ENCODE measurements around the gene TBXAS1. TPM values are rescaled to one million over a fixed set of nuclear protein-coding genes. Genes with fewer than 3 reads are reported as not detected.

TBXAS1 gene
- total RNA-seq, 1 experiment from 2014 or later, result 2.3 TPM

DNA sequence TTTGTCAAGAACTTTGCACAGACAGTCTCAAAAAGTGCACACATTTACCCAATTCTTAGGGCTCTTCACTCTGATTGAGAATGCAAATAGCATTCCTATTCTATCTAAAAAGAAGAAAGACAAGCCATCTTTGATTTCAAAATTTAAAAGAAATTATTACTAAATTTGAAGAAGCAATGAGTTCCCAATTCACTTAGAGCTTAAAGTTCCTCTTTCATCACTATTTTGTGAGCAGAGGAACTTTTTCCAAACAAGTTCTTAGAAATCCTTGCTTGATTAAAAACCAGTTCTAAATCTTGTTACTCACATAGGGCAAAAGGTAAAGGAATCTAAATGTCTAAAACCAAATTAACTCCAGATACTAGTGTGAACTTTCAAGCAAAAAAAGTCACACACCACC lies 56.4 kb downstream of the TBXAS1 start:
- TF ChIP-seq MYBL2 (CRISPR knock-in tag; IDR thresholded peaks at IDR 0.05) (no peak), RORB (CRISPR knock-in tag; IDR thresholded peaks at IDR 0.05) (no peak), FOXP1 (CRISPR knock-in tag; IDR thresholded peaks at IDR 0.05; ENCODE audit: borderline replicate concordance) (no peak), HMGA2 (CRISPR knock-in tag; IDR thresholded peaks at IDR 0.05) (no peak), SMAD3 (CRISPR knock-in tag; IDR thresholded peaks at IDR 0.05; ENCODE audit: borderline replicate concordance) (no peak), NFYB (CRISPR knock-in tag; conservative IDR thresholded peaks at IDR 0.05; ENCODE audit: low read depth) (no peak), SOX15 (CRISPR knock-in tag; IDR thresholded peaks at IDR 0.05) (no peak), ZNF423 (CRISPR knock-in tag; IDR thresholded peaks at IDR 0.05) (no peak), CREM (CRISPR knock-in tag; IDR thresholded peaks at IDR 0.05) (no peak), ZBTB21 (CRISPR knock-in tag; IDR thresholded peaks at IDR 0.05; ENCODE audit: borderline replicate concordance) (no peak), TEAD4 (CRISPR knock-in tag; IDR thresholded peaks at IDR 0.05) (no peak), EMX1 (CRISPR knock-in tag; IDR thresholded peaks at IDR 0.05) (no peak), ZNF396 (CRISPR knock-in tag; IDR thresholded peaks at IDR 0.05; ENCODE audit: borderline replicate concordance) (no peak), ZNF121 (CRISPR knock-in tag; IDR thresholded peaks at IDR 0.05) (no peak)
- TF ChIP-seq, protein P1, sequence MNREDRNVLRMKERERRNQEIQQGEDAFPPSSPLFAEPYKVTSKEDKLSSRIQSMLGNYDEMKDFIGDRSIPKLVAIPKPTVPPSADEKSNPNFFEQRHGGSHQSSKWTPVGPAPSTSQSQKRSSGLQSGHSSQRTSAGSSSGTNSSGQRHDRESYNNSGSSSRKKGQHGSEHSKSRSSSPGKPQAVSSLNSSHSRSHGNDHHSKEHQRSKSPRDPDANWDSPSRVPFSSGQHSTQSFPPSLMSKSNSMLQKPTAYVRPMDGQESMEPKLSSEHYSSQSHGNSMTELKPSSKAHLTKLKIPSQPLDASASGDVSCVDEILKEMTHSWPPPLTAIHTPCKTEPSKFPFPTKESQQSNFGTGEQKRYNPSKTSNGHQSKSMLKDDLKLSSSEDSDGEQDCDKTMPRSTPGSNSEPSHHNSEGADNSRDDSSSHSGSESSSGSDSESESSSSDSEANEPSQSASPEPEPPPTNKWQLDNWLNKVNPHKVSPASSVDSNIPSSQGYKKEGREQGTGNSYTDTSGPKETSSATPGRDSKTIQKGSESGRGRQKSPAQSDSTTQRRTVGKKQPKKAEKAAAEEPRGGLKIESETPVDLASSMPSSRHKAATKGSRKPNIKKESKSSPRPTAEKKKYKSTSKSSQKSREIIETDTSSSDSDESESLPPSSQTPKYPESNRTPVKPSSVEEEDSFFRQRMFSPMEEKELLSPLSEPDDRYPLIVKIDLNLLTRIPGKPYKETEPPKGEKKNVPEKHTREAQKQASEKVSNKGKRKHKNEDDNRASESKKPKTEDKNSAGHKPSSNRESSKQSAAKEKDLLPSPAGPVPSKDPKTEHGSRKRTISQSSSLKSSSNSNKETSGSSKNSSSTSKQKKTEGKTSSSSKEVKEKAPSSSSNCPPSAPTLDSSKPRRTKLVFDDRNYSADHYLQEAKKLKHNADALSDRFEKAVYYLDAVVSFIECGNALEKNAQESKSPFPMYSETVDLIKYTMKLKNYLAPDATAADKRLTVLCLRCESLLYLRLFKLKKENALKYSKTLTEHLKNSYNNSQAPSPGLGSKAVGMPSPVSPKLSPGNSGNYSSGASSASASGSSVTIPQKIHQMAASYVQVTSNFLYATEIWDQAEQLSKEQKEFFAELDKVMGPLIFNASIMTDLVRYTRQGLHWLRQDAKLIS (CRISPR knock-in tag; IDR thresholded peaks at IDR 0.05; ENCODE audit: borderline replicate concordance), result no peak
- TF ChIP-seq, protein P2, sequence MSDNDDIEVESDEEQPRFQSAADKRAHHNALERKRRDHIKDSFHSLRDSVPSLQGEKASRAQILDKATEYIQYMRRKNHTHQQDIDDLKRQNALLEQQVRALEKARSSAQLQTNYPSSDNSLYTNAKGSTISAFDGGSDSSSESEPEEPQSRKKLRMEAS (CRISPR knock-in tag; IDR thresholded peaks at IDR 0.05), result no peak
- TF ChIP-seq, protein P3, sequence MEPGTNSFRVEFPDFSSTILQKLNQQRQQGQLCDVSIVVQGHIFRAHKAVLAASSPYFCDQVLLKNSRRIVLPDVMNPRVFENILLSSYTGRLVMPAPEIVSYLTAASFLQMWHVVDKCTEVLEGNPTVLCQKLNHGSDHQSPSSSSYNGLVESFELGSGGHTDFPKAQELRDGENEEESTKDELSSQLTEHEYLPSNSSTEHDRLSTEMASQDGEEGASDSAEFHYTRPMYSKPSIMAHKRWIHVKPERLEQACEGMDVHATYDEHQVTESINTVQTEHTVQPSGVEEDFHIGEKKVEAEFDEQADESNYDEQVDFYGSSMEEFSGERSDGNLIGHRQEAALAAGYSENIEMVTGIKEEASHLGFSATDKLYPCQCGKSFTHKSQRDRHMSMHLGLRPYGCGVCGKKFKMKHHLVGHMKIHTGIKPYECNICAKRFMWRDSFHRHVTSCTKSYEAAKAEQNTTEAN (CRISPR knock-in tag; IDR thresholded peaks at IDR 0.05), result no peak
- TF ChIP-seq, protein P4, sequence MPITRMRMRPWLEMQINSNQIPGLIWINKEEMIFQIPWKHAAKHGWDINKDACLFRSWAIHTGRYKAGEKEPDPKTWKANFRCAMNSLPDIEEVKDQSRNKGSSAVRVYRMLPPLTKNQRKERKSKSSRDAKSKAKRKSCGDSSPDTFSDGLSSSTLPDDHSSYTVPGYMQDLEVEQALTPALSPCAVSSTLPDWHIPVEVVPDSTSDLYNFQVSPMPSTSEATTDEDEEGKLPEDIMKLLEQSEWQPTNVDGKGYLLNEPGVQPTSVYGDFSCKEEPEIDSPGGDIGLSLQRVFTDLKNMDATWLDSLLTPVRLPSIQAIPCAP (CRISPR knock-in tag; IDR thresholded peaks at IDR 0.05), result no peak
- TF ChIP-seq, protein P5, sequence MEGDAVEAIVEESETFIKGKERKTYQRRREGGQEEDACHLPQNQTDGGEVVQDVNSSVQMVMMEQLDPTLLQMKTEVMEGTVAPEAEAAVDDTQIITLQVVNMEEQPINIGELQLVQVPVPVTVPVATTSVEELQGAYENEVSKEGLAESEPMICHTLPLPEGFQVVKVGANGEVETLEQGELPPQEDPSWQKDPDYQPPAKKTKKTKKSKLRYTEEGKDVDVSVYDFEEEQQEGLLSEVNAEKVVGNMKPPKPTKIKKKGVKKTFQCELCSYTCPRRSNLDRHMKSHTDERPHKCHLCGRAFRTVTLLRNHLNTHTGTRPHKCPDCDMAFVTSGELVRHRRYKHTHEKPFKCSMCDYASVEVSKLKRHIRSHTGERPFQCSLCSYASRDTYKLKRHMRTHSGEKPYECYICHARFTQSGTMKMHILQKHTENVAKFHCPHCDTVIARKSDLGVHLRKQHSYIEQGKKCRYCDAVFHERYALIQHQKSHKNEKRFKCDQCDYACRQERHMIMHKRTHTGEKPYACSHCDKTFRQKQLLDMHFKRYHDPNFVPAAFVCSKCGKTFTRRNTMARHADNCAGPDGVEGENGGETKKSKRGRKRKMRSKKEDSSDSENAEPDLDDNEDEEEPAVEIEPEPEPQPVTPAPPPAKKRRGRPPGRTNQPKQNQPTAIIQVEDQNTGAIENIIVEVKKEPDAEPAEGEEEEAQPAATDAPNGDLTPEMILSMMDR (IDR thresholded peaks at IDR 0.05), result no peak
- ATAC-seq (no peak), DNase-seq (ENCODE audit: low spot score) (no peak)
- no peak overlapping the region for H3K27ac Mint-ChIP-seq
- H3K36me3 Mint-ChIP-seq, result no peaks in the 10 kb centered on the region
- CTCF ChIA-PET, result no interaction called here
- POLR2A ChIA-PET, result no interaction called here
- H3K27me3 Mint-ChIP-seq (ENCODE audit: low read depth), result no peaks in the 10 kb centered on the region; the same call in 1 of the 2 replicates
- no peak overlapping the region for H3K4me3 Mint-ChIP-seq
- H3K4me1 Mint-ChIP-seq, result no peaks in the 10 kb centered on the region
- peaks cover 6% of the 10 kb centered on the region for H3K9me3 Mint-ChIP-seq

DNA sequence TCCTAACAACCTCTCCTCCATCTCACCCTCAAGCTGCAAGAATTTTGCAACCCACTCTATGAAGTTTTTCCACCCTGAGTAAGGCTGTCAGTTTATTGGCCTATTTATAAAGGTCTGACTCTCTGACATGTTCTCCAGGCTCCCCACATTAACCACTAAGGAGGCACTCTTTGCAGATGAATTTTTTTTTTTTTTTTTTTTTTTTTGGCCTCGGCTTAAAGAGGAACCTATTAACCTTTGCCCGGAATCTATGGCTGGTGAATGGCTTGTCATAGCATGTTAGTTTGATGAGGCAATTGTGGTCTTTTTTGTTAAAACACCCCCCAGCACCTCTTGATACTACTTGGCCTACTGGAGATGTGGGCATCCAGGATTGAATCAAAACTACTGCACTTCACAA lies 57.1 kb downstream of the TBXAS1 start:
- Mint-ChIP-seq H3K4me3 (no peak overlapping the region), H3K36me3 (no peaks in the 10 kb centered on the region), H3K9me3 (peaks cover 6% of the 10 kb centered on the region), H3K4me1 (no peaks in the 10 kb centered on the region), H3K27me3 (ENCODE audit: low read depth) (no peaks in the 10 kb centered on the region; the same call in 1 of the 2 replicates), H3K27ac (no peak overlapping the region)
- DNase-seq (ENCODE audit: low spot score), result no peak
- CTCF ChIA-PET, result no interaction called here
- ATAC-seq, result no peak
- POLR2A ChIA-PET, result no interaction called here
- TF ChIP-seq ZNF121 (CRISPR knock-in tag; IDR thresholded peaks at IDR 0.05) (no peak), CBFB (CRISPR knock-in tag; IDR thresholded peaks at IDR 0.05; ENCODE audit: low read depth) (no peak), TCF7 (CRISPR knock-in tag; IDR thresholded peaks at IDR 0.05; ENCODE audit: low read depth) (no peak), ZNF423 (CRISPR knock-in tag; IDR thresholded peaks at IDR 0.05) (no peak)
- TF ChIP-seq, protein P6, sequence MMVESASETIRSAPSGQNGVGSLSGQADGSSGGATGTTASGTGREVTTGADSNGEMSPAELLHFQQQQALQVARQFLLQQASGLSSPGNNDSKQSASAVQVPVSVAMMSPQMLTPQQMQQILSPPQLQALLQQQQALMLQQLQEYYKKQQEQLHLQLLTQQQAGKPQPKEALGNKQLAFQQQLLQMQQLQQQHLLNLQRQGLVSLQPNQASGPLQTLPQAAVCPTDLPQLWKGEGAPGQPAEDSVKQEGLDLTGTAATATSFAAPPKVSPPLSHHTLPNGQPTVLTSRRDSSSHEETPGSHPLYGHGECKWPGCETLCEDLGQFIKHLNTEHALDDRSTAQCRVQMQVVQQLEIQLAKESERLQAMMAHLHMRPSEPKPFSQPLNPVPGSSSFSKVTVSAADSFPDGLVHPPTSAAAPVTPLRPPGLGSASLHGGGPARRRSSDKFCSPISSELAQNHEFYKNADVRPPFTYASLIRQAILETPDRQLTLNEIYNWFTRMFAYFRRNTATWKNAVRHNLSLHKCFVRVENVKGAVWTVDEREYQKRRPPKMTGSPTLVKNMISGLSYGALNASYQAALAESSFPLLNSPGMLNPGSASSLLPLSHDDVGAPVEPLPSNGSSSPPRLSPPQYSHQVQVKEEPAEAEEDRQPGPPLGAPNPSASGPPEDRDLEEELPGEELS (CRISPR knock-in tag; IDR thresholded peaks at IDR 0.05), result no peak
- TF ChIP-seq, protein P7, sequence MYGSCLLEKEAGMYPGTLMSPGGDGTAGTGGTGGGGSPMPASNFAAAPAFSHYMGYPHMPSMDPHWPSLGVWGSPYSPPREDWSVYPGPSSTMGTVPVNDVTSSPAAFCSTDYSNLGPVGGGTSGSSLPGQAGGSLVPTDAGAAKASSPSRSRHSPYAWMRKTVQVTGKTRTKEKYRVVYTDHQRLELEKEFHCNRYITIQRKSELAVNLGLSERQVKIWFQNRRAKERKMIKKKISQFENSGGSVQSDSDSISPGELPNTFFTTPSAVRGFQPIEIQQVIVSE (CRISPR knock-in tag; IDR thresholded peaks at IDR 0.05; ENCODE audit: borderline replicate concordance), result no peak
- TF ChIP-seq, protein P8, sequence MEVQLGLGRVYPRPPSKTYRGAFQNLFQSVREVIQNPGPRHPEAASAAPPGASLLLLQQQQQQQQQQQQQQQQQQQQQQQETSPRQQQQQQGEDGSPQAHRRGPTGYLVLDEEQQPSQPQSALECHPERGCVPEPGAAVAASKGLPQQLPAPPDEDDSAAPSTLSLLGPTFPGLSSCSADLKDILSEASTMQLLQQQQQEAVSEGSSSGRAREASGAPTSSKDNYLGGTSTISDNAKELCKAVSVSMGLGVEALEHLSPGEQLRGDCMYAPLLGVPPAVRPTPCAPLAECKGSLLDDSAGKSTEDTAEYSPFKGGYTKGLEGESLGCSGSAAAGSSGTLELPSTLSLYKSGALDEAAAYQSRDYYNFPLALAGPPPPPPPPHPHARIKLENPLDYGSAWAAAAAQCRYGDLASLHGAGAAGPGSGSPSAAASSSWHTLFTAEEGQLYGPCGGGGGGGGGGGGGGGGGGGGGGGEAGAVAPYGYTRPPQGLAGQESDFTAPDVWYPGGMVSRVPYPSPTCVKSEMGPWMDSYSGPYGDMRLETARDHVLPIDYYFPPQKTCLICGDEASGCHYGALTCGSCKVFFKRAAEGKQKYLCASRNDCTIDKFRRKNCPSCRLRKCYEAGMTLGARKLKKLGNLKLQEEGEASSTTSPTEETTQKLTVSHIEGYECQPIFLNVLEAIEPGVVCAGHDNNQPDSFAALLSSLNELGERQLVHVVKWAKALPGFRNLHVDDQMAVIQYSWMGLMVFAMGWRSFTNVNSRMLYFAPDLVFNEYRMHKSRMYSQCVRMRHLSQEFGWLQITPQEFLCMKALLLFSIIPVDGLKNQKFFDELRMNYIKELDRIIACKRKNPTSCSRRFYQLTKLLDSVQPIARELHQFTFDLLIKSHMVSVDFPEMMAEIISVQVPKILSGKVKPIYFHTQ (CRISPR knock-in tag; IDR thresholded peaks at IDR 0.05), result no peak

Measured in WTC11 (cell line).